KMS-11 (cell line): ENCODE data around the gene MAP10.

Experiments
- H2AFZ ChIP-seq: fragments of 200-600 bp; sonication (generic); 2 replicates; pipeline ENCODE4 v1.6.1; 2016; ENCODE audit warnings: antibody characterized with exemption, mixed run types, low read depth
- H3K27ac ChIP-seq: fragments of 200-600 bp; sonication (generic); 2 replicates; pipeline ENCODE4 v1.6.1; 2016; ENCODE audit warnings: mild to moderate bottlenecking, mixed run types
- H3K27me3 ChIP-seq: fragments of 200-600 bp; sonication (generic); 2 replicates; pipeline ENCODE4 v1.6.1; 2017; ENCODE audit warnings: mild to moderate bottlenecking, low read depth, mixed run types, moderate library complexity; ENCODE audit not compliant: insufficient read depth
- H3K36me3 ChIP-seq: fragments of 200-600 bp; sonication (generic); 2 replicates; pipeline ENCODE4 v1.6.1; 2017; ENCODE audit warnings: mild to moderate bottlenecking, mixed run types; ENCODE audit not compliant: insufficient read depth
- H3K4me1 ChIP-seq: fragments of 200-600 bp; sonication (generic); 2 replicates; pipeline ENCODE4 v1.6.1; 2016; ENCODE audit warnings: mild to moderate bottlenecking, low read depth, mixed run types; ENCODE audit not compliant: poor library complexity, severe bottlenecking
- H3K4me2 ChIP-seq: fragments of 200-600 bp; sonication (generic); 2 replicates; pipeline ENCODE4 v1.7.0; 2016; ENCODE audit warnings: mild to moderate bottlenecking, mixed run types
- H3K4me3 ChIP-seq: fragments of 200-600 bp; sonication (generic); IDR thresholded peaks from 2 replicates; pipeline ENCODE4 v1.6.1; 2017; ENCODE audit warnings: low read depth, low read length, mixed read lengths; ENCODE audit not compliant: insufficient read depth
- H3K79me2 ChIP-seq: fragments of 200-600 bp; sonication (generic); 2 replicates; pipeline ENCODE4 v1.6.1; 2016; ENCODE audit warnings: low read depth, mixed run types; ENCODE audit not compliant: insufficient read depth
- H3K9ac ChIP-seq: fragments of 200-600 bp; sonication (generic); 2 replicates; pipeline ENCODE4 v1.6.1; 2016; ENCODE audit warnings: mild to moderate bottlenecking, mixed run types
- H4K20me1 ChIP-seq: fragments of 200-600 bp; sonication (generic); 2 replicates; pipeline ENCODE4 v1.6.1; 2016; ENCODE audit warnings: mild to moderate bottlenecking, mixed run types; ENCODE audit not compliant: insufficient read depth
- CTCF ChIP-seq: fragments of 200-600 bp; sonication (generic); conservative IDR thresholded peaks from 2 replicates; pipeline ENCODE4 v1.6.1; 2017; ENCODE audit warnings: low read depth, mild to moderate bottlenecking, antibody characterized with exemption, low read length, moderate library complexity, mixed read lengths

MAP10 gene

DNA sequence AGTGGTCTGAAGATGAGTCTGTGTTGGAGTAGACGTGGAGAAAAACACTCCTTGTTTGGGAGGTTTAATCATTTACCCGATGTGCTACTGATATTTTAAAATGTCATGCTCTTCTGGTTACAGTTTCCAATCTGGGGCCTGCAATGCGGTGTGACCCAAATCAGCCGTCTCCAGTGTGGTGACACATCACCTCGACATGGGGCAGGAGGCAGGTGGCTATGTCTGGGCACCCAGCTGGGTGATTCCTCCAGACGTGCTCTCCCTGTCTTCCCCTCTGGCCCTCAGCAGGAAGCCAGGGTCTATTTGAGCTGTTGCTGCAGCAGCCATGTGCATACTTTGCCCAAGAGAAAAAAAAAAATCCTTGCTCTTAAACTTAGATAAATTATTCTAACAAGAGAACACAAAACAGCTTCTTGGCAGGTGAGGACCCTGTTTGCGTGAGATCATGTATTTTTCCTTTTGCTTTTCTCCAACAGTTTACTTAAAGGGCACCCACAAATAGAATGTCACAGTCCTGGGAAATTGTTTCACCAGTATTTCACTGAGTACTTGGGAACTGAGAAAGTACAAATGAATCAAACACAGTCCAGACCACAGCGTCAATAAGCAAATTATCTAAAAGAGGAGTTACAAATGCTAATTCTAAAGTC is 38.9 kb upstream of the MAP10 start:
- no peak overlapping the region for H2AFZ ChIP-seq
- H3K4me2 ChIP-seq, result no peak overlapping the region
- H3K4me1 ChIP-seq, result no peaks in the 10 kb centered on the region
- no peak for TF ChIP-seq CTCF
- H3K27ac ChIP-seq, result no peak overlapping the region
- H3K79me2 ChIP-seq, result no peaks in the 10 kb centered on the region
- no peaks in the 10 kb centered on the region for H4K20me1 ChIP-seq
- no peak overlapping the region for H3K4me3 ChIP-seq
- H3K9ac ChIP-seq, result no peak overlapping the region
- no peaks in the 10 kb centered on the region for H3K27me3 ChIP-seq
- H3K36me3 ChIP-seq, result no peaks in the 10 kb centered on the region

DNA sequence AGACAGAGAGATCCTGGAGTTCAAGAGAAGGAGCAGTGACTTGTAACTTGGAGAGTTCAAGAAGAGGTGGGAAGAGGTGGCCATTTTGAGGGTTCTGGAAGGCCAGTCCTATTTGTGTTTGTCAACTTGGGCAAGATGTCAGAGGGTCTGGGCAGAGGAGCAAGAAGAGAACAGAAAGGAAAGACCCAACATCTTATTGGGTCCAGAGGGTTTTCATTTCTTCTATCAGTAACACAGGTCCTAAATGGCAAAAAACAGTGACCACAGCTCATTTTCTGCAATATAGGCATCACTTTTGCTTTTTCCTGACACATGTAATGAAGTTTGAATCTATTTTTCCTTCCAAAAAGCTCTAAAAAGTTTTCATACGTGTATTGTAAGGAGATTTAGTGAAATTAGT is 38.3 kb upstream of the MAP10 start:
- Histone ChIP-seq H2AFZ (no peak overlapping the region), H3K4me3 (no peak overlapping the region), H3K36me3 (no peaks in the 10 kb centered on the region), H3K4me2 (no peak overlapping the region), H3K9ac (no peak overlapping the region), H3K27me3 (no peaks in the 10 kb centered on the region), H3K4me1 (no peaks in the 10 kb centered on the region), H3K79me2 (no peaks in the 10 kb centered on the region), H3K27ac (no peak overlapping the region), H4K20me1 (no peaks in the 10 kb centered on the region)
- TF ChIP-seq CTCF, result no peak

DNA sequence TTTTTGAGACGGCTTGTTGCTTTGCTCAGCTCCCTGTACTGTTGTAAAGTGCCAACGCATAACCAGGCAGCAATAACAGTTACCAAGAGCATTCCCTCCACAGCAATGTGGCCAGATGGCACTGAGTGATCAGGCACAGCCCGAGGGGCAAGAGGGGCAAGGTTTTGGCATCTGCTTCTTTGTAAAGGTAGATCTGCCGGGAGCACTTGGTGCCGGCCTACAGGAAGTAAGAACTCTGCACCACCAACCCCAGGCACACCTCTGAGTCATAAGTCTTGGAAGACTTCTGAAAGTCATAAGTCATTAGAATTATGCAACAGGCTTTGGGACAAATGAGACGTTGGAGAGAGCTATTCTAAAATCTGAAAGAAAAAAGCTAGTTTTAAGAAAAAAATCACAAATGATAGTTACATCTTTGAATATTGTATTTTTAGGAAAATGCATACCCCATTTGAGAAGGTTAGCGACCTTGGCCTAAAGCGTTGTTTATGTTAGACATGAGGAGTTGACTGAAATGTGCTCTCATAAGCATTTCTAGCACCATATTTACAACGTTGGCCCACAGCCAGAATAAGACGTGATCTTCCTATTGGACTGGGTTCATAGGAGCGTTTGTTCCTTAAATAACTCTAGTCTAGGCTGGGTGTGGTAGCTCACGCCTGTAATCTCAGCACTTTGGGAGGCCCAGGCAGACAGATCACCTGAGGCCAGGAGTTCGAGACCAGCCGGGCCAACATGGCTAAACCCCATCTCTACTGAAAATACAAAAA is 37.7 kb upstream of the MAP10 start:
- Histone ChIP-seq H3K79me2 (no peaks in the 10 kb centered on the region), H3K4me1 (no peaks in the 10 kb centered on the region), H4K20me1 (no peaks in the 10 kb centered on the region), H3K4me2 (no peak overlapping the region), H3K36me3 (no peaks in the 10 kb centered on the region), H3K27me3 (no peaks in the 10 kb centered on the region), H3K4me3 (no peak overlapping the region), H3K9ac (no peak overlapping the region), H3K27ac (no peak overlapping the region), H2AFZ (no peak overlapping the region)
- no peak for TF ChIP-seq CTCF

DNA sequence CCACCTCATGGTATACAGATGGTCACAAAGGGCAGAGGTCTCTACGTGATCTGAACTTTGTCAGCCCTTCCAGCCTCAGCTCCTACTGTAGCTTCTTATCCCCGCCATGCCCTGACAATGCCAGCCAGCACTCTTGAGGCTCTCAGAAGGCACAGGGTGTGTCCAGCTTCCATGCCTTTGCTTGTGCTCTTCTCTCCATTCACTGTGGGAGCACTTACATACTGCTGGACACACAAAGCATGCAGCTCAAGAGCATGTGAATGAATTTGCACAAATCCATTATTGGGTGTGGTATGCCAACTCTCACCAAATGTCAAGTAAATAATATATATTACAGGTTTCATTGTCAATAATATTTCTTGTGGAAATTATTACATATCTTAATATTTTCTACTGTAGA is 36.4 kb upstream of the MAP10 start:
- H3K4me2 ChIP-seq, result no peak overlapping the region
- H4K20me1 ChIP-seq, result no peaks in the 10 kb centered on the region
- H2AFZ ChIP-seq, result no peak overlapping the region
- no peak overlapping the region for H3K4me3 ChIP-seq
- H3K4me1 ChIP-seq, result no peaks in the 10 kb centered on the region
- no peak overlapping the region for H3K27ac ChIP-seq
- H3K9ac ChIP-seq, result no peak overlapping the region
- TF ChIP-seq CTCF, result no peak
- H3K79me2 ChIP-seq, result no peaks in the 10 kb centered on the region
- no peaks in the 10 kb centered on the region for H3K27me3 ChIP-seq
- no peaks in the 10 kb centered on the region for H3K36me3 ChIP-seq
